Smooth muscle cell (in vitro differentiated cells): Measurements from ENCODE around the gene ANKRD62. TPM values are rescaled to one million over a fixed set of nuclear protein-coding genes. Genes with fewer than 3 reads are reported as not detected.

Experiments
- DNase-seq: peaks from one replicate; lab custom pipeline; 2025; ENCODE audit not compliant: unreplicated experiment; lab: John Stamatoyannopoulos, UW
- H2AFZ ChIP-seq: fragments of 200-600 bp; sonication (generic); 2 replicates; pipeline ENCODE4 v1.6.0; 2016; ENCODE audit warnings: antibody characterized with exemption, low read depth, mild to moderate bottlenecking
- H3F3A ChIP-seq: fragments of 200-600 bp; sonication (generic); 2 replicates; pipeline ENCODE4 v1.6.0; 2017; ENCODE audit warnings: antibody characterized with exemption, low read depth
- H3K27ac ChIP-seq: fragments of 200-600 bp; sonication (generic); 2 replicates; pipeline ENCODE4 v1.5.1; 2016; ENCODE audit warnings: low read depth, mild to moderate bottlenecking
- H3K27me3 ChIP-seq: fragments of 200-600 bp; sonication (generic); 2 replicates; pipeline ENCODE4 v1.6.1; 2016; ENCODE audit warnings: low read depth, mild to moderate bottlenecking
- H3K36me3 ChIP-seq: fragments of 200-600 bp; sonication (generic); 2 replicates; pipeline ENCODE4 v1.5.1; 2016; ENCODE audit warnings: low read depth
- H3K4me1 ChIP-seq: fragments of 200-600 bp; sonication (generic); 2 replicates; pipeline ENCODE4 v1.5.1; 2016; ENCODE audit warnings: low read depth
- H3K4me2 ChIP-seq: fragments of 200-600 bp; sonication (generic); 2 replicates; pipeline ENCODE4 v1.6.0; 2016; ENCODE audit warnings: mild to moderate bottlenecking
- H3K4me3 ChIP-seq: fragments of 200-600 bp; sonication (generic); 2 replicates; pipeline ENCODE4 v1.5.1; 2016; ENCODE audit warnings: mild to moderate bottlenecking
- H3K79me2 ChIP-seq: fragments of 200-600 bp; sonication (generic); 2 replicates; pipeline ENCODE4 v1.6.0; 2016; ENCODE audit warnings: low read depth, mild to moderate bottlenecking
- H3K9ac ChIP-seq: fragments of 200-600 bp; sonication (generic); 2 replicates; pipeline ENCODE4 v1.6.0; 2016; ENCODE audit warnings: low read depth
- H3K9me3 ChIP-seq: fragments of 200-600 bp; sonication (generic); replicated peaks from 2 replicates; pipeline ENCODE4 v1.5.1; 2016; ENCODE audit warnings: low read depth
- H4K20me1 ChIP-seq: fragments of 200-600 bp; sonication (generic); 2 replicates; pipeline ENCODE4 v1.6.0; 2016; ENCODE audit warnings: low read depth
- WGBS: methylation state at CpG from one replicate; pipeline ENCODE4 v1.1.7; 2016; ENCODE audit warnings: low lambda C conversion rate; 5-methylcytosine and 5-hydroxymethylcytosine counted together
- polyA plus RNA-seq: library from polyadenylated mRNA; unstranded; fragments of >200 nt; fragmentation: Nextera tagmentation; extraction: Ambion mirVana; gene quantifications from 2 replicates; pipeline ENCODE4 v1.2.1, GENCODE V29; 2016
- total RNA-seq: library from RNA; depleted of rRNA; stranded (reverse); fragments of >200 nt; gene quantifications from 2 replicates; pipeline ENCODE4 v1.2.3, GENCODE V29; 2014
- TF ChIP-seq, protein P1 (sequence below): fragments of 200-600 bp; sonication (generic); IDR thresholded peaks from 2 replicates; pipeline ENCODE4 v1.5.1; 2017; ENCODE audit warnings: borderline replicate concordance, mild to moderate bottlenecking, antibody characterized with exemption; ENCODE audit not compliant: insufficient read depth, poor library complexity, severe bottlenecking

Gene ANKRD62
- total and polyA plus RNA-seq, 2 experiments from 2014 or later: not detected

DNA sequence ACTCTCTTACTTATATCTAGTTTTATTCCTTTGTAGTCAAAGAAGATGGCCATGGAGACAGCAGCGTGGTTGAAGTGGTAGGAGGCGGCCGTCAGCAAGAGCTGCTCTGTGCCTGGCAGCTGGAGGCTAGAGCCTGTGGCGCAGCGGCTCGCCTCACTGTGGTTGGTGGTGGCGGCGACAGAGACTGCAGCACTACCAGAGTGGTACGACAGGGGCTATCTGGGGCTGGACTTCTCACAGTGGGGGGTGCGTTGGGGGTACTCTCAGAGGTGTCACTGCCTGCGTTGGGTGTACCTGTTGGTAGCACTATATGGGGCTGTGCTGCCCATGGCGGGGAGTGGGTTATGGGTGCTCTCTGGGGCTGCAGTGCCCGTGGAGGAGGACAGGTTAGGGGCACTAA is 8.5 kb upstream of the ANKRD62 start:
- Histone ChIP-seq H3K79me2 (no peaks in the 10 kb centered on the region), H3K27me3 (peaks cover 20% of the 10 kb centered on the region), H3K9ac (no peak overlapping the region), H3F3A (no peaks in the 10 kb centered on the region), H4K20me1 (no peaks in the 10 kb centered on the region), H3K27ac (no peak overlapping the region), H3K4me1 (no peaks in the 10 kb centered on the region), H3K4me2 (no peak overlapping the region), H3K4me3 (no peak overlapping the region), H3K36me3 (no peaks in the 10 kb centered on the region), H2AFZ (no peak overlapping the region), H3K9me3 (no peaks in the 10 kb centered on the region)
- 88% methylated on average over 13 of the region's 13 CpGs for WGBS
- TF ChIP-seq, protein P1, sequence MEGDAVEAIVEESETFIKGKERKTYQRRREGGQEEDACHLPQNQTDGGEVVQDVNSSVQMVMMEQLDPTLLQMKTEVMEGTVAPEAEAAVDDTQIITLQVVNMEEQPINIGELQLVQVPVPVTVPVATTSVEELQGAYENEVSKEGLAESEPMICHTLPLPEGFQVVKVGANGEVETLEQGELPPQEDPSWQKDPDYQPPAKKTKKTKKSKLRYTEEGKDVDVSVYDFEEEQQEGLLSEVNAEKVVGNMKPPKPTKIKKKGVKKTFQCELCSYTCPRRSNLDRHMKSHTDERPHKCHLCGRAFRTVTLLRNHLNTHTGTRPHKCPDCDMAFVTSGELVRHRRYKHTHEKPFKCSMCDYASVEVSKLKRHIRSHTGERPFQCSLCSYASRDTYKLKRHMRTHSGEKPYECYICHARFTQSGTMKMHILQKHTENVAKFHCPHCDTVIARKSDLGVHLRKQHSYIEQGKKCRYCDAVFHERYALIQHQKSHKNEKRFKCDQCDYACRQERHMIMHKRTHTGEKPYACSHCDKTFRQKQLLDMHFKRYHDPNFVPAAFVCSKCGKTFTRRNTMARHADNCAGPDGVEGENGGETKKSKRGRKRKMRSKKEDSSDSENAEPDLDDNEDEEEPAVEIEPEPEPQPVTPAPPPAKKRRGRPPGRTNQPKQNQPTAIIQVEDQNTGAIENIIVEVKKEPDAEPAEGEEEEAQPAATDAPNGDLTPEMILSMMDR: no peak
- no peak for DNase-seq

DNA sequence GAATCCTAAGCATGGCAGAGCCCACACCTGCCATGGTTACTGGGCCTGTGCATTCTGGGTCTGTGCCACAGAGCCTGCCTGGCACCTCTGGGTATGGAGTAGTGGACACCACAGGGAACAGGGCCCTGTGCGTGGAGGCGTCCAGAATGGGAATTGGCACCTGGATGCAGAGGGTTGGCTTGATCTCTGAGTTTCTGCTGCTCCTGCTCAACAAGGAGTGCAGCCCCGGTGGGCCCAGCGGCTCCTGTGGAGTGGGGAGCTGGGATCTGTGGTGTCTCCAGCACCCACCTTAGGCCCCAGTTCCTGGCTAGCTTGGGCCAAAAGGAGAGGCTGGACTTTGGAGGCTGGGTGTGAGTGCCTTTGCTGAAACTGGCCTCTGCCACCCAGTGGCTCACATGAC is 7.9 kb upstream of the ANKRD62 start:
- Histone ChIP-seq H3K79me2 (no peaks in the 10 kb centered on the region), H4K20me1 (no peaks in the 10 kb centered on the region), H3K9me3 (no peaks in the 10 kb centered on the region), H3K4me3 (no peak overlapping the region), H3K27me3 (peaks cover 20% of the 10 kb centered on the region), H3K36me3 (no peaks in the 10 kb centered on the region), H3K4me2 (no peak overlapping the region), H3K9ac (no peak overlapping the region), H3K27ac (no peak overlapping the region), H3F3A (no peaks in the 10 kb centered on the region), H2AFZ (no peak overlapping the region), H3K4me1 (no peaks in the 10 kb centered on the region)
- no peak for DNase-seq
- 95% methylated on average over 4 of the region's 4 CpGs for WGBS
- TF ChIP-seq, protein P1: no peak

DNA sequence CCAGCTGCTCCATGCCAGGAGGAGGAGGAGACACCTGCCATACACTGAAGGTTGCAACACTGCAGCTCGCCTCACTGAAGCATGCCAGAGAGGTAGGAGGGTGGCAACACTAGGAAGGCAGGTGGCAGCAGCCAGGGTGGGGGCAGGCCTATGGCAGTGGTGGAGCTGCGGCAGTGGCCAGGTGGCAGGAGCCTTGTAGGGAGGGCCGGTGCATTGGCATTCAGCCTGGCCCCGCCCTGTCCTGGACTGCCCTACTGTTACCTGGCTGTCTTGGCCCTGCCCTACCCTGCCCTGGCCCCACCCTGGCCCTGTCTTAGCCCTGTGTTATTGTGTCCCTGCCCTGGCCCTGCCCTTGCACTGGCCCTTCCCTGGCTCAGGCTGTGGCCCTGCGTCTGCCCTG is 7.4 kb upstream of the ANKRD62 start:
- TF ChIP-seq, protein P1: no peak
- no peak overlapping the region for H2AFZ ChIP-seq
- WGBS: 91% methylated on average over 5 of the region's 5 CpGs

DNA sequence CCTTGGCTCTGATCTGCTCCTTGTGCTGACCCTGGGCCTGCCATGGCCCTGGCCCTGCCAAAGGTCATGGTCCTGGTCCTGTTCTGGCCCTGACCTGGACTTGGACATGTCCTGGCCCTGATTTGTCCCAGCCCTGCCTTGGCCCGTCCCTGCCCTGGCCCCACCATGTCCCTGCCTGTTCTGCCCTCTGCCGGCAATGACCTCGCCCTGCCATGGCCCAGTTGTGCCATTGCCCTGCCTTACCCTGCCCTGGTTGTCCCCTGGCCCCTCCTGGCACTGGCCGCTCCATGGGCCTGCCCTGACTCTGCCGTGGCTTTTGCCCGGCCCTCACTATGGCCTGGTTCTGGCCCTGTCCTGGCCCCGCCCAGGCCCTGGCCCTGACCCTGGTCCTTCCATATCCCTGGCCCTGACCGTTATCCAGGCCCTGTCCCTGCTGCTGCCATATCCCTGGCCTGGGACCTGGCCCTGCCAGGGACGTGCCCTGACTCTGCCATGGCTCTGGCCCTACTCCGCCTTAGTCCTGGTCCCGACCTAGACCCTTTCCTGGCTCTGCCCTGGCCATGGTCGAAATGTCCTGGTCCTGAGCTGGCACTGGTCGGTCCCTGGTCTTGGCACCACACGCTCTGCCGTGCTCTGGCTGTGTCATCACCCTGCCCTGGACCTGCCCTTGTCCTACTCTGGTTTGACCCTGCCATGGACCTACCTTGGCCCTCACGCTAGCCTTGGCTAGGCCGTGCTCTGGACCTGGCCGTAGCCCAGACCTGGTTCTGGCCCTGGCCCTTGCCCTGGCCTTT is 6.8 kb upstream of the ANKRD62 start:
- no peaks in the 10 kb centered on the region for H3K9me3 ChIP-seq
- H3K4me2 ChIP-seq: no peak overlapping the region
- TF ChIP-seq, protein P1: no peak
- no peak overlapping the region for H3K9ac ChIP-seq
- H3K36me3 ChIP-seq: no peaks in the 10 kb centered on the region
- no peaks in the 10 kb centered on the region for H3K4me1 ChIP-seq
- no peaks in the 10 kb centered on the region for H3K79me2 ChIP-seq
- peaks cover 20% of the 10 kb centered on the region for H3K27me3 ChIP-seq
- no peak overlapping the region for H3K4me3 ChIP-seq
- H4K20me1 ChIP-seq: no peaks in the 10 kb centered on the region
- WGBS: 92% methylated on average over 18 of the region's 18 CpGs
- no peaks in the 10 kb centered on the region for H3F3A ChIP-seq
- no peak overlapping the region for H2AFZ ChIP-seq
- no peak for DNase-seq
- no peak overlapping the region for H3K27ac ChIP-seq

More for the DNA sequence above, 7.4 kb upstream of the ANKRD62 start:
- Histone ChIP-seq H3K9ac (no peak overlapping the region), H4K20me1 (no peaks in the 10 kb centered on the region), H3K9me3 (no peaks in the 10 kb centered on the region), H3K4me1 (no peaks in the 10 kb centered on the region), H3K4me2 (no peak overlapping the region), H3K79me2 (no peaks in the 10 kb centered on the region), H3K27me3 (peaks cover 20% of the 10 kb centered on the region), H3K27ac (no peak overlapping the region), H3K4me3 (no peak overlapping the region), H3F3A (no peaks in the 10 kb centered on the region), H3K36me3 (no peaks in the 10 kb centered on the region)
- no peak for DNase-seq
